Hematopoietic multipotent progenitor cell treated with erythropoietin and hydrocortisone succinate and interleukin-3 and kit ligand, for 8 days (in vitro differentiated cells): ENCODE measurements around the gene STAT5B.

Experiments used
- DNase-seq: peaks from one replicate; pipeline ENCODE4 v3.0.0-alpha.2; 2015

Gene STAT5B

GRCh38 chr17:42174126-42174783 is 101.9 kb downstream of the STAT5B start:
- no peak for DNase-seq

GRCh38 chr17:42171831-42172230 is 104.4 kb downstream of the STAT5B start:
- DNase-seq, result no peak

- no peak for DNase-seq
Observed at GRCh38 chr17:42169351-42169750, 106.8 kb downstream of the STAT5B start.

GRCh38 chr17:42167807-42168206 is 108.4 kb downstream of the STAT5B start:
- DNase-seq, result no peak

GRCh38 chr17:42166196-42166763 is 109.9 kb downstream of the STAT5B start:
- no peak for DNase-seq

GRCh38 chr17:42165751-42166150 is 110.4 kb downstream of the STAT5B start:
- DNase-seq, result no peak

DNA sequence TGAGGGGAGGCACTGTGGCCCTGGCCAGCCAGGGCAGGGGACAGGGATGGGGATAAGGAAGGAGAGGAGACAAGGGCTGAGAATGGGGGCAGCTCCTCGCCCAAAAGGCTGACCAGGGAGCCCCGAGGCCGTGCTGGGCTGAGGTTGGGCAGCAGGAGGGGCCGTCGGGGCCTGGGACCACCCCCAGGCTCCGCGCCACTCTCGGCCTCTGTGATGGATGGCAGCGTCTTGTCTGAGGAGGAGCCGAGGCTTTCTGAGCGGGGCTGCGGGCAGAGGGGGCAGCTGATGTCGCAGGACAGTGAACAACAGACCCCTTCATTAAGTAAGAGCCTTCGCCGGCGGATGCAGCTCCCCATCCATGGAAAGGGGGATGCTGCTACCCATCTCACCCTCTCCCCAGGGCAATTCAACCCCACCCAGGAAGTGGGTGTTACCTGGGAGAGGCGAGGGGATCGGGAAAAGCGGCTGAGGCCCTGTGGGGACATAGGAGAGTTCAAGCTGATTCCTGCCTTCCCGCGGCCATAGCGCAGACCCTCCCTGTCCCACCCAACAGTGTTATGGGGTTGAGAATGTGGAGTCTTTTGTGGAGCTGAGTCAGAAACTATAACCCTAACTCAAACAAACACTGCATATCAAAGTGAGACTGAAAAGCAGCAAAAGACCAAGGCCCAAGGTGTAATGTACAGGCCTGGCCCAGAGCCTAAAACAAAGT is 112.3 kb downstream of the STAT5B start:
- DNase-seq, result no peak

- peak; percentile 51 for DNase-seq
Observed at GRCh38 chr17:42163113-42163512, 113.1 kb downstream of the STAT5B start.

DNA sequence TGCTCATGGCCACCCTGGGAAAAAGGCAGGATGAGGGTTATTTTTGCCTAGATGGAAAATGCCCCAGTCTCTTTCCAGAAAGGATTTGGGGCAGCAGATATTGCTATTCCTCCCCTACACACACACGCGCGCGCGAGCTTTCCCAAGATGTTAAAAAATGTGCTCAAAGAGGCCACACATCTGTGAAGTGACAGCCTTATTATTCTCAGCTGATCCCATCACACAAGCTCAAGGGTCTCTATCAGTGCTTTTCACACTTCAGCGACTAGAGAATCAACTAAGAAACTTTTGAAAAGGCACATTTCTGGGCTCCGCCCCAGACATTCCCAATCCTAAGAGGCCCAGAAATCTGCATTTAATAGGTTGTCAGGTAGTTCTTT is 115.7 kb downstream of the STAT5B start:
- no peak for DNase-seq

- no peak for DNase-seq
Observed at GRCh38 chr17:42159796-42160530, 116.2 kb downstream of the STAT5B start.

GRCh38 chr17:42155614-42156045 is 120.6 kb downstream of the STAT5B start:
- DNase-seq, result no peak

GRCh38 chr17:42153919-42154742 is 122.1 kb downstream of the STAT5B start:
- peak; percentile 22 for DNase-seq
